Tibial nerve (tissue), 4 donors: Measurements from ENCODE around the gene TSC22D1.

Experiments used
- EP300 ChIP-seq, 2 donors: sonication (generic); formaldehyde crosslinking; IDR thresholded peaks; one replicate each; pipeline ENCODE4 v1.6.1; 2017; ENCODE audit warnings: antibody characterized with exemption in 2 of 2, mild to moderate bottlenecking in 1 of 2
- POLR2A ChIP-seq, 2 donors: fragments of 450-650 bp; IDR thresholded peaks; one replicate each; pipeline ENCODE4 v1.6.1; 2017; ENCODE audit warnings: antibody characterized with exemption in 2 of 2, mild to moderate bottlenecking in 2 of 2, moderate library complexity in 2 of 2
- TF ChIP-seq, protein P1 (sequence below), 5 experiments: fragments of 200-600 bp in 3 of 5; fragments of 450-650 bp in 2 of 5; sonication (generic) in 3 of 5; IDR thresholded peaks; one replicate each; pipeline ENCODE4 v1.5.1; 2016 to 2019; ENCODE audit warnings: antibody characterized with exemption in 5 of 5, mild to moderate bottlenecking in 3 of 5, moderate library complexity in 2 of 5

DNA sequence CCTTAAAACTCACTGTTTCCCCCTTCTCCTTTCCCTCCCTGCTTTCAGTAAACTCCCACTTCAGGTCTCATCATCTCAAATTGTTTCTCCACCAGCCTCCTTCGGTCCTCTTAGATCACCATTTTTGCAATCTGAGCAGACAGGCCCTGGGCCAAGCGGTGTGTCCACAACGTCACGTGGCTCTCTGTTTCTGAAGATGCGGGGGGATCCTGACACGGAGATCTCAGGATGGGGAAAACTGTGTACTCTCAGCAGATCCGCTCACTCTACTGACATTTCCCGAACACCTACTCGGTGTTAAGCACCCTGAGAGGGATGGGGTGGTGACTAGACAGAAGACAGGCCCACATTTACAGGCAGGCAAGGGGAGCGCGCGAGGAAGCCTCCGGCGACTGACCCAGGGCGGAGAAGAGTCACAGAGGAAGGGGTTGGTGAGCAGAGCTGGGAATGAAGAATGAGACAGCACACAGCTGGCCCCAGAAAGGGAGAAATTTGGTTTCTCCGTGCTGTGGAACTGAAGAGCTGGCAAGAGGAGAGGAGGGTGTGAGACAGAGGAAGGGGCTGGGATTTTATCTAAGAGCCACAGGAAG, 163.7 kb downstream of the TSC22D1 start:
- TF ChIP-seq, protein P1, sequence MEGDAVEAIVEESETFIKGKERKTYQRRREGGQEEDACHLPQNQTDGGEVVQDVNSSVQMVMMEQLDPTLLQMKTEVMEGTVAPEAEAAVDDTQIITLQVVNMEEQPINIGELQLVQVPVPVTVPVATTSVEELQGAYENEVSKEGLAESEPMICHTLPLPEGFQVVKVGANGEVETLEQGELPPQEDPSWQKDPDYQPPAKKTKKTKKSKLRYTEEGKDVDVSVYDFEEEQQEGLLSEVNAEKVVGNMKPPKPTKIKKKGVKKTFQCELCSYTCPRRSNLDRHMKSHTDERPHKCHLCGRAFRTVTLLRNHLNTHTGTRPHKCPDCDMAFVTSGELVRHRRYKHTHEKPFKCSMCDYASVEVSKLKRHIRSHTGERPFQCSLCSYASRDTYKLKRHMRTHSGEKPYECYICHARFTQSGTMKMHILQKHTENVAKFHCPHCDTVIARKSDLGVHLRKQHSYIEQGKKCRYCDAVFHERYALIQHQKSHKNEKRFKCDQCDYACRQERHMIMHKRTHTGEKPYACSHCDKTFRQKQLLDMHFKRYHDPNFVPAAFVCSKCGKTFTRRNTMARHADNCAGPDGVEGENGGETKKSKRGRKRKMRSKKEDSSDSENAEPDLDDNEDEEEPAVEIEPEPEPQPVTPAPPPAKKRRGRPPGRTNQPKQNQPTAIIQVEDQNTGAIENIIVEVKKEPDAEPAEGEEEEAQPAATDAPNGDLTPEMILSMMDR (IDR thresholded peaks at IDR 0.05): no peak
- TF ChIP-seq POLR2A (IDR thresholded peaks at IDR 0.05) (no peak), EP300 (IDR thresholded peaks at IDR 0.05) (no peak)
